Measurements from ENCODE around the gene MELTF.
A peak's percentile ranks its signal among the peaks of the same experiment; 100 is the strongest.

Gene MELTF

DNA sequence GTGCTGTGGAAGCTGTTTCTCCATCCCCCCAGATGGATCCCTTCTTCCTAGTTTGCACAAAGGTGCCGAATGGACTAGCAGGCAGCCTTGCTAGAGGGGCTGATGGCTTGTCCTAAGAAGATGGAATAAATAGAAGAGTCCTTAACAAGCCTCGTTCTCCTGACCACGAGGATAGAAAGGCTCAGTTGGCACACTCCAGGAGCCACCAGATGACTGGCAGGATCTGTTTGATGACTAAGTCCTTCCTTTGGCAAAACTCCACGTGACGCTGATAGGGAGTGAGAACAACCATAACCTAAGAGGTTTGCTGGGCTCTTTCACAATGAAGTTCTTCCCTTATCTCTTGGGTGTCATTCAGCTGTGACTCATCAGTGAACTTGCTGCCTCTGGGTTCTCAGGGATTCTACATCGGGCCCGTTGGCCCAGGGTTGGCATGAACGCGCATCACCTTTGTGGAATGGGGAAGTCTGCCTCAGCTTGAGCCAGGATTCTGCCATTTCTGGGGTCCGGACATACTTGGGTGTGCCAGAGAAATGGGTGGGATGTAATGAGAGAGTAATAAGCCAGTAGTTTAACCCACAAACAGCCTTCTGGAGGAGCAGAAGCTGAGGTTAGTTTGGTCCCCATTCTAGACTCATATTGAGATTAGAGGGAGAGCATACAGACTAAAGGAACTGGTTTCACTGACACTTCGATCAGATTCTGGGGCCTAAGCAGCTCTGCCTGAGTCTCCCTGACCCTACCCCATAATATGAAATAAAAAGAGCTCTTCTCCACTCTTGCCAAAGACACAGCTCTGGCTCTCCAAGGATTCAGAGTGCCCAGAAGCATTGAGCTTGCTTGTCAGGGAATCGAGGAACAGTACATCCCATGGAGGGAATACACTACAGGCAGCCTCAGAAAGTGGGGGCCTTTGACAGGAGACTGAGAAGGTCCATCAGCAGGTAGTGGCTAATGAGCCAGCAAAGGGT lies 2.0 kb upstream of the MELTF start:
- H3K27ac ChIP-seq (ENCODE audit: low read length), result no peak overlapping the region
- no peak overlapping the region for H2AFZ ChIP-seq (ENCODE audit: low read depth, low read length)
- H3K4me2 ChIP-seq (ENCODE audit: low read length), result no peak overlapping the region
- no peaks in the 10 kb centered on the region for H3K27me3 ChIP-seq (ENCODE audit: low read depth, low read length)
- no peak overlapping the region for H3K4me3 ChIP-seq (ENCODE audit: low read length)
- H4K20me1 ChIP-seq (ENCODE audit: insufficient read depth, low read length), result no peaks in the 10 kb centered on the region
- H3K9ac ChIP-seq (ENCODE audit: low read length), result no peak overlapping the region
- H3K36me3 ChIP-seq (replicated peaks; ENCODE audit: low read depth, low read length), result peaks cover 6% of the 10 kb centered on the region
- no peaks in the 10 kb centered on the region for H3K9me3 ChIP-seq (ENCODE audit: insufficient read depth, low read length)
- TF ChIP-seq CTCF (IDR thresholded peaks at IDR 0.05; ENCODE audit: low read depth, low read length) (no peak), EZH2phosphoT487 (IDR thresholded peaks at IDR 0.05; ENCODE audit: low read depth) (no peak)
- peaks cover 18% of the 10 kb centered on the region for H3K79me2 ChIP-seq (ENCODE audit: low read length)
- H3K4me1 ChIP-seq (ENCODE audit: low read length), result peaks cover 18% of the 10 kb centered on the region

DNA sequence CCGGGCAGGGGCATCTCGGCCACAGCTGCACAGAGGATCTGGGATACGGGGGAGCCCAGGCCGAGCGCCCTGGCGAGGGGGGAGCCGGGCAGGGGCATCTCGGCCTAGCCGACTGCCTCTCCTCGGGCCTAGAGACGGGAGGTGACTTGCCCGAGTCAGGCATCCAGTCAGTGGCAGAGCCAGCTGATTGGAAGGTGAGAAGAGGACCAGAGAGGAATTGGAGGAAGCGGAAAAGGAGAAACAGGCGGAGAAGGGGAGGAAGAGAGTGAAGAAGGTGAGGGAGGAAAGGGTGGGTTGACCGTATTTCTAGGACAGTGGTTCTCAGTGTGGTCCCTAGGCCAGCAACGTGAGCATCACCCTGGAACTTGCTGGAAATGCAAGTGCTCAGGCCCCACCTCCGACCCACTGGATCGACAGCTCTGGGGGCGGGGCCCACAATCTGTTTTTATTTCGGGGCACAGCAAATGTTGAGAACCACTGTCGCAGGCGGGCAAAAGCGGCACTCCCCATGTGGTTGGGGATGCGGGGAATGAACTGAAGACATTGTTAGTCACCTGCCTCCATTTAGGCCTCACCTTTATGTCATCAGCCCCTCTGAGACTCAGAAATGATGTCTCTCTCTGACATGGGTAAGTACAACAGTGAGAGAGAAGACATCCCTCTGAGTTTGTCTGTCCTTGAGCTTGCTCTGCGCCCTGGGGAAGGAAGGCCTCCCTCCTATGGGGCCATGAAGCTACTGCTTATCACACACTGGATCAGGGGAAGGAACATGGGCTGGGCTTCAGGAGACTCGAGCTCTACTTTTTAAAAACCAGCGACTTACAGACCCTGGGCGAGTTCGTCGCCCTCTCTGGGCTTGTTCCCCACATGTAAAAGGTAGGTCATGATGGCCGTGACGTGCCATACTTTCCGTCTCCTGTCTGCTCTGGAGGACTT lies 1.0 kb upstream of the MELTF start:
- H2AFZ ChIP-seq (ENCODE audit: low read depth, low read length), result no peak overlapping the region

GRCh38 chr3:197028728-197029510 lies 698 bp downstream of the MELTF start:
- Histone ChIP-seq H3K4me1 (ENCODE audit: low read length) (peaks cover 31% of the 10 kb centered on the region), H3K27me3 (ENCODE audit: low read depth, low read length) (no peaks in the 10 kb centered on the region), H3K4me2 (ENCODE audit: low read length) (peak overlapping the region; percentile 97), H3K9ac (ENCODE audit: low read length) (peak overlapping the region; percentile 90), H3K79me2 (ENCODE audit: low read length) (peaks cover 18% of the 10 kb centered on the region), H4K20me1 (ENCODE audit: insufficient read depth, low read length) (no peaks in the 10 kb centered on the region), H3K27ac (ENCODE audit: low read length) (peak overlapping the region; percentile 47), H3K9me3 (ENCODE audit: insufficient read depth, low read length) (no peaks in the 10 kb centered on the region), H3K4me3 (ENCODE audit: low read length) (peak overlapping the region; percentile 92), H3K36me3 (replicated peaks; ENCODE audit: low read depth, low read length) (peaks cover 17% of the 10 kb centered on the region), H2AFZ (ENCODE audit: low read depth, low read length) (peak overlapping the region; percentile 29; the same call in 1 of the 2 replicates)
- TF ChIP-seq CTCF (IDR thresholded peaks at IDR 0.05; ENCODE audit: low read depth, low read length) (no peak), EZH2phosphoT487 (IDR thresholded peaks at IDR 0.05; ENCODE audit: low read depth) (no peak)

More for the DNA sequence above, 1.0 kb upstream of the MELTF start:
- Histone ChIP-seq H3K79me2 (ENCODE audit: low read length) (peaks cover 18% of the 10 kb centered on the region), H3K4me2 (ENCODE audit: low read length) (peak overlapping the region; percentile 54; the same call in 1 of the 2 replicates), H3K36me3 (replicated peaks; ENCODE audit: low read depth, low read length) (peaks cover 12% of the 10 kb centered on the region), H3K4me3 (ENCODE audit: low read length) (peak overlapping the region; percentile 27; the same call in 1 of the 2 replicates), H3K9ac (ENCODE audit: low read length) (no peak overlapping the region; the same call in 1 of the 2 replicates), H4K20me1 (ENCODE audit: insufficient read depth, low read length) (no peaks in the 10 kb centered on the region), H3K4me1 (ENCODE audit: low read length) (peaks cover 18% of the 10 kb centered on the region), H3K27me3 (ENCODE audit: low read depth, low read length) (no peaks in the 10 kb centered on the region), H3K27ac (ENCODE audit: low read length) (no peak overlapping the region), H3K9me3 (ENCODE audit: insufficient read depth, low read length) (no peaks in the 10 kb centered on the region)
- no peak for TF ChIP-seq EZH2phosphoT487 (IDR thresholded peaks at IDR 0.05; ENCODE audit: low read depth)
- TF ChIP-seq CTCF (IDR thresholded peaks at IDR 0.05; ENCODE audit: low read depth, low read length), result no peak

Measured in OCI-LY3 (cell line).